Retinal pigment epithelial cell (primary cell): ENCODE results near the gene SENP2.
"Not testable (repeated sequence)": the region's sequence is repeated elsewhere in the genome, so short reads cannot be mapped to it uniquely, and the experiment has no call there.

Experiments used
- DNase-seq: peaks from one replicate; pipeline ENCODE4 v3.0.0-alpha.2; 2010; ENCODE audit warnings: low read depth
- H3K4me3 ChIP-seq: 2 replicates; pipeline ENCODE4 v1.5.1; 2011; ENCODE audit warnings: mild to moderate bottlenecking, low read length, control low read depth, moderate library complexity
- TF ChIP-seq, protein P1 (sequence below): conservative IDR thresholded peaks from 2 replicates; pipeline ENCODE4 v1.5.1; 2011; ENCODE audit warnings: low read depth, low read length, control low read depth, inconsistent platforms

SENP2 gene

DNA sequence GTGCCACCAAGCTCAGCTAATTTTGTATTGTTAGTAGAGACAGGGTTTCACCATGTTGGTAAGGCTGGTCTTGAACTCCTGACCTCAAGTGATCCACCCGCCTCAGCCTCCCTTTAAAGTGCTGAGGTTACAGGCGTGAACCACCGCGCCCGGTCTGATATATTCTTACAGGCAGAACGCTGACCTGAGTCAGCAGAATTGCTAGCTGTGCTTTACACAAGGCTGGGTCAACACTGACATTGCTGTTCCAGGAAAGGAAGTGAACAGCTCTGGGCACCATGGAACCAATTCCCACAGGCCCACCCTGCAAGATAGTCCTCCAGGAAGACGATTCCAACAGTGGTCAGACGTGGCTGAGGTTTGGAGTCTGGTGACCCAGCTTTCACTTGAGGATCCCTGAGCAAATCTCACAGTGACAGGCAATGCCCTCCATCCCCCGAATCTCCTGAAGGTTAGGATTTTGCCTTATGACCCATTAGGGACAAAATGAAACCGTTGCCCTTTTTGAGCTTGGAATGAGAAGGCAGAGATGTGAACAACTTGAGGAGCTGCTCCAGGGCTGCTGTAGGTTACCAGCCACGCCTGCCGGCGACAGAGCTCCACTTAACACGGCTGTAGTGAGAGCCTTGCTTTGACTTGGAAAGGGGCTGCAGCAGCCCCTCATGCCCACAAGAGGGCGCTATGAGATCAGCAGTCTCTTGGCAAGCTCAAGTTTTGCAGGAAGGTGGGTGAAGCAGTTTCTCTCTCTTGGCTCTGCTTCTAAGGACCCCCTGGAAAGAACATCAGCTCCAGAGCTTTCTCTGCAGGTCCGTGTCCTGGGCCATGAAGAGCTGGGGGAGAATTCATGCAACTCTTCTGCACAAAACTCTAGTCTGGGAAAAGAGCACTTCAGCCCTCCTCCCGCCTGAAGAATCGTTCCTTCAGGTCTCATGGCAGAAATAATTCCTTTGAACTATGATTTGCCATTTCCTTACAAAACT is 74.1 kb downstream of the SENP2 start:
- peak; percentile 48 for DNase-seq
- TF ChIP-seq, protein P1, sequence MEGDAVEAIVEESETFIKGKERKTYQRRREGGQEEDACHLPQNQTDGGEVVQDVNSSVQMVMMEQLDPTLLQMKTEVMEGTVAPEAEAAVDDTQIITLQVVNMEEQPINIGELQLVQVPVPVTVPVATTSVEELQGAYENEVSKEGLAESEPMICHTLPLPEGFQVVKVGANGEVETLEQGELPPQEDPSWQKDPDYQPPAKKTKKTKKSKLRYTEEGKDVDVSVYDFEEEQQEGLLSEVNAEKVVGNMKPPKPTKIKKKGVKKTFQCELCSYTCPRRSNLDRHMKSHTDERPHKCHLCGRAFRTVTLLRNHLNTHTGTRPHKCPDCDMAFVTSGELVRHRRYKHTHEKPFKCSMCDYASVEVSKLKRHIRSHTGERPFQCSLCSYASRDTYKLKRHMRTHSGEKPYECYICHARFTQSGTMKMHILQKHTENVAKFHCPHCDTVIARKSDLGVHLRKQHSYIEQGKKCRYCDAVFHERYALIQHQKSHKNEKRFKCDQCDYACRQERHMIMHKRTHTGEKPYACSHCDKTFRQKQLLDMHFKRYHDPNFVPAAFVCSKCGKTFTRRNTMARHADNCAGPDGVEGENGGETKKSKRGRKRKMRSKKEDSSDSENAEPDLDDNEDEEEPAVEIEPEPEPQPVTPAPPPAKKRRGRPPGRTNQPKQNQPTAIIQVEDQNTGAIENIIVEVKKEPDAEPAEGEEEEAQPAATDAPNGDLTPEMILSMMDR: peak; percentile 100
- no peak overlapping the region for H3K4me3 ChIP-seq

DNA sequence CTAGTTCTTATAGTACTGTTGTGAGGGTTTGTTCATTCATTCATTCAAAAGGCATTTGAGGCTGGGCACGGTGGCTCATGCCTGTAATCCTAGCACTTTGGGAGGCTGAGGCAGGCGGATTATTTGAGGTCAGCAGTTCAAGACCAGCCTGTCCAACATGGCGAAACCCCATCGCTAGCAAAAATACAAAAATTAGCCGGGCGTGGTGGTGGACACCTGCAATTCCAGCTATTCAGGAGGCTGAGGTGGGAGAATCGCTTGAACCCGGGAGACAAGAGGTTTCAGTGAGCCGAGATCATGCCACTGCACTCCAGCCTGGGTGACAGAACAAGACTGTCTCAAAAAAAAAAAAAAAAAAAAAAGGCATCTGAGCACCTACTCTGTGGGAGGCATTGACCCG is 75.2 kb downstream of the SENP2 start:
- DNase-seq, H3K4me3 ChIP-seq: not testable (repeated sequence)

DNA sequence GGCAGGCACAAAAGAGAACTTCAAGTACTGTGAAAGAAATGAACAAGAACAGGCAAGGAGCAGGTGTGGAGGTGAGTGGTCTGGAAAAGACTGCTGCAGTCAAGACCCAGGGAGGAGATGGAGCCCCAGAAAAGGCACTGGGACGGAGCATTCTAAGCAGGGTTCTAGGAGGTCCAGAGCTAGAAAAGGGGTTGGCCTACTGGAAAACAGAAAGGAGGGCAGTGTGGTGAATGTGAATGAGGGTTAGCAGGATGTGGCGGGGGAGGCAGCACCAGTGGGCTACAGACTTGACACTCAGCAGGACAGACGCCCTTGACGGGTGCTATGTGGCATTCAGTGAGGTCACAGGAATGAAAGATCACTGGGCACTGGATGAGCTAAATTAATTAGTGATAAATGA is 75.7 kb downstream of the SENP2 start:
- H3K4me3 ChIP-seq: no peak overlapping the region
- DNase-seq: no peak
- TF ChIP-seq, protein P1: no peak

DNA sequence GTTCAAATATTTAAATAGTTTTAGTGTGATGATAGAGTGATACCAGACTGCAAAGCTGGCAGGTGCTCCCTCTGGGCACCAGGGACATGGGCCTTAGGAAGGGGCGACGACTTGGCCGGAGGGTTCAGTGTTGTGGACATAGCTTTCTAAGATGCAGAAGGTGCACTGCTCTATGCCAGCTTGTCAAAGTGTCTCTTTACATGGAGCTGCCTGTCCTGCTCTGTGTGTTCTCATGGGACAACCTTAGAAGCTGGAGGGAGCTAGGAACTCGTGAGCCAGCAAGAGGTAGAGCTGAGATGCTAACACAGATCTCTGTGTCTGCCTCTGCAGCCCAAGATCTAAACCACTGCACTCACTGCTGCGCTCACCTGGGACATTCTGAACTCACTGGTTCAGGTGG is 77.8 kb downstream of the SENP2 start:
- TF ChIP-seq, protein P1: no peak
- DNase-seq: no peak
- no peak overlapping the region for H3K4me3 ChIP-seq

DNA sequence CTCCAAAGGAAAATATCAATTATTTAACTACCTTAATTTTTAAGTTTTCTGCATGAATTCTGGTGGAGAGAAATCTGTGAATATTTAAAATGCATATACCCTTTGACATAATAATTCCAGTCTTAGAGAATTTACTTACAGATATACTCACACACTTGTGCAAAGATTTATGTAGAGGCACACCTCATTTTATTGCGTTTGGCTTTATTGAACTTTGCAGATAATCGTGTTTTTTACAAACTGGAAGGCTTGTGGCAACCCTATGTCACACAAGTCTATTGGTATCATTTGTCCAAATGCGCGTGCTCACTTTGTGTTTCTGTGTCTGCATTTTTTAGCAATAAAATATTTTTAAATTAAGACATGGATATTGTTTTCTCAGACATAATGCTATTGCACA is 81.5 kb downstream of the SENP2 start:
- TF ChIP-seq, protein P1: no peak
- H3K4me3 ChIP-seq: no peak overlapping the region
- no peak for DNase-seq

DNA sequence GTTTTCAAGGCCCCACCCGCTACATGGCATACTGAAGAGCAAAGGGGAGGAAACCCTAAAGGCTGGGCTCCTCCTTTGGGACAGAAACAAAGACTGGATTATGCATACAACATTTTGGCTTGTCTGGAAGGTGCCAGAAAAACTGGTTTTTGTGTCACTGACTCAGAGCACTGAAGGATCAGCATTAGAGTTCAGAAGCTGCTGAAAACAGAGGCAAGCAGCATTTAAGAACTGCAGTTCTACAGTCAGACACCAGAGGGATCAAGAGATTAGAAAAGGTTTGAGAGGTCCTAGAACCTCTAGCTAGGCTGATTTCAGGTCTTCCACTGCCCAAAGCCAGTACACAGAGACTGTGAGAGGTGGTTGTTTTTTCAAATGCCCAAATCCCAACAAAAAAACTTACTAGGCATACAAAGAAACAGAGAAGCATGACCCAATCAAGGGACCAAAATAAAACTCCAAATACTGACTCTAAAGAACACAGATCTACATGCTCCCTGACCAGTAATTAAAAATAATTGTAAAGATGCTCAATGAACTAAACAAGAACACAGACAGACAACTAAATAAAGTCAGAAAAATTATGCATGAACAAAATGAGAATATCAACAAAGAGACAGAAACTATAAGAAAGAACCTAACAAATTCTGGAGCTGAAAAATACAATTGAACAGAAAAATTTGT is 91.2 kb downstream of the SENP2 start:
- TF ChIP-seq, protein P1: peak; percentile 83
- no peak overlapping the region for H3K4me3 ChIP-seq
- DNase-seq: no peak

DNA sequence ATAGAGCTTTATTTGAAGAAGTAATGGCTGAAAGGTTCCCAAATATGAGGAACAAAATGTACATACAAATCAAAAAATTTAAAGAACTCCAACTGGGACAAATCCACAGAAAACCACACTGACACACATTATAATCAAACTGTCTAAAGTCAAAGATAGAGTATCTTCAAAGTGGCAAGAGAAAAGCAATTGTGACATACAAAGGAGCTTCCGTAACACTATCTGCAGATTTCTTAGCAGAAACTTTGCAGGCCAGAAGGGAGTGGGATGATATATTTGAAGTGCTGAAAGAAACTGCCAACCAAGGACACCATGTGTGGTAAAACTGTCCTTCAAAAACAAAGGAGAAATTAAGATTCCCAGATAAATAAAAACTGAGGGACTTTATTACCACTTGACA is 91.9 kb downstream of the SENP2 start:
- TF ChIP-seq, protein P1: no peak
- no peak overlapping the region for H3K4me3 ChIP-seq
- DNase-seq: no peak
